OCI-LY7 (cell line): ENCODE measurements around the gene RNF224.

Source experiments
- EZH2phosphoT487 ChIP-seq: fragments of 200-600 bp; sonication (generic); IDR thresholded peaks from 2 replicates; pipeline ENCODE4 v1.6.1; 2018; ENCODE audit warnings: low read depth, borderline replicate concordance, mild to moderate bottlenecking, mixed run types, antibody characterized with exemption, low read length, moderate library complexity, mixed read lengths
- TF ChIP-seq, protein P1 (sequence below): fragments of 200-600 bp; sonication (generic); conservative IDR thresholded peaks from 2 replicates; pipeline ENCODE4 v1.5.1; 2014; ENCODE audit warnings: mild to moderate bottlenecking, antibody characterized with exemption, low read length, moderate library complexity, mixed read lengths

DNA sequence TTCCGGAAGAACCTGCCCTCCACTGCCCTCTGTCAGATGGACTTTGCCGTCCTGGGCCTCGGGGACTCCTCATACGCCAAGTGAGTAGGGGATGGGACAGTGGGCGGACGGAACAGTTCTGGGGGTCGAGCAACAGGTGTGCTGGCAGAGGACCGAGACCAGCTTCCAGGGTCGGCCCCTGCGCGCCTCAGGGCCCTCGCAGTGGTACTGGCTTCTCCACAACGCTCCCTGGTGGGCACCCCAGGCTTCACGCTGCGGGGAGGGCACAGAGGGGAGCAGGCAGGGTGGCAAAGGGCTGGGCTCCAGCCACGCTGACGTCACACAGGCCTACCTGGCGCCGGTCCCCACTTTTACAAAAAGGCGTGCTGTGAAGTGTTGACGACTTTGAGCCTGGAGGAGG, 14.8 kb upstream of the RNF224 start:
- TF ChIP-seq, protein P1, sequence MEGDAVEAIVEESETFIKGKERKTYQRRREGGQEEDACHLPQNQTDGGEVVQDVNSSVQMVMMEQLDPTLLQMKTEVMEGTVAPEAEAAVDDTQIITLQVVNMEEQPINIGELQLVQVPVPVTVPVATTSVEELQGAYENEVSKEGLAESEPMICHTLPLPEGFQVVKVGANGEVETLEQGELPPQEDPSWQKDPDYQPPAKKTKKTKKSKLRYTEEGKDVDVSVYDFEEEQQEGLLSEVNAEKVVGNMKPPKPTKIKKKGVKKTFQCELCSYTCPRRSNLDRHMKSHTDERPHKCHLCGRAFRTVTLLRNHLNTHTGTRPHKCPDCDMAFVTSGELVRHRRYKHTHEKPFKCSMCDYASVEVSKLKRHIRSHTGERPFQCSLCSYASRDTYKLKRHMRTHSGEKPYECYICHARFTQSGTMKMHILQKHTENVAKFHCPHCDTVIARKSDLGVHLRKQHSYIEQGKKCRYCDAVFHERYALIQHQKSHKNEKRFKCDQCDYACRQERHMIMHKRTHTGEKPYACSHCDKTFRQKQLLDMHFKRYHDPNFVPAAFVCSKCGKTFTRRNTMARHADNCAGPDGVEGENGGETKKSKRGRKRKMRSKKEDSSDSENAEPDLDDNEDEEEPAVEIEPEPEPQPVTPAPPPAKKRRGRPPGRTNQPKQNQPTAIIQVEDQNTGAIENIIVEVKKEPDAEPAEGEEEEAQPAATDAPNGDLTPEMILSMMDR: 0 out of 2 replicates have a peak, but pooled peaks have one; percentile 35
- TF ChIP-seq EZH2phosphoT487: no peak
